CD4-positive, alpha-beta T cell treated with Interleukin-17A for 1 hour (primary cell): ENCODE measurements around the gene OMA1.
"Not testable (repeated sequence)": the region's sequence is repeated elsewhere in the genome, so short reads cannot be mapped to it uniquely, and the experiment has no call there.

Experiments used
- DNase-seq: peaks from one replicate; pipeline ENCODE4 v3.0.0-alpha.2; 2020

Gene OMA1

DNA sequence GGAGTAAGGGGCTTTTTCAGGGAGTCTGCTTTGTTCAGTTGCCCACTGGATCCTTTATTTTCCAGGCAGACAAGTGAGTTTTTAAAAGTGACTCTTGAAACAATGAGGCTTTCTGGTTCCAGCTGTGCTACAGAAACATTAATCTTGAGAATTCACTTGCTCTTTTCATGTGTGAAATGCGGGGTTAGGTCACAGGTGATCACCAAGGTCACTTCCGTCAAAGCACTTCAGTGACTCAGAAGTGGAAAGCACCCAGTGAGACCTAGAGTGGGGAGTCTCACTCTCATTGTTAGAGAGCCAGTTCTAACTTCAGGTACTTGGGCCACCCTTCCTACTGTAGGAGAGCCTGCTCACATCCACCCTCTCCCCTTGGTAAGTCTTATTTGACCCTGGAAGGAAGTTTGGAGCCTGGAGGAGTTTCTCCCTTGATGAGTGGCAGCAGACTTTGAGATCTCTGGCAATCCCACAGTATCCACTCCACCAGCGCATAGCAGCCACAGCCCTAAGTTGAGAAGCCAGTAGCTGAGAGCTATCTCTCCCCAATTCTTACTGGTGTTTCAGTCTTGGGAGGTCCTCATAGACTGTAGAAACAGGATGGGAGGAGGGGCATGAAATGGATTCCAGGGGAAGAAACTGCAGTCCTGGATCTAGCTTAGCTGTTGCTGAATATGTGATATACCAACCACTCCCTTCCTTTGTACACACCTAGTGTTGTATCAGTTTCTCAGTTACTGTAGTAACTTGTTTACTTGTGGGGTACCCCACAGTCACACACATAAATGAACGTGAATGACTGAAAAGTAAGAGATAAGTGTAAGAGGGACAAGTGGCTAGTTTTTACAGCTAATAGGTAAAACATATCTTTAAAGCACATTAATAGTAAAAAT, 27.4 kb upstream of the OMA1 start:
- peak; percentile 52 for DNase-seq

DNA sequence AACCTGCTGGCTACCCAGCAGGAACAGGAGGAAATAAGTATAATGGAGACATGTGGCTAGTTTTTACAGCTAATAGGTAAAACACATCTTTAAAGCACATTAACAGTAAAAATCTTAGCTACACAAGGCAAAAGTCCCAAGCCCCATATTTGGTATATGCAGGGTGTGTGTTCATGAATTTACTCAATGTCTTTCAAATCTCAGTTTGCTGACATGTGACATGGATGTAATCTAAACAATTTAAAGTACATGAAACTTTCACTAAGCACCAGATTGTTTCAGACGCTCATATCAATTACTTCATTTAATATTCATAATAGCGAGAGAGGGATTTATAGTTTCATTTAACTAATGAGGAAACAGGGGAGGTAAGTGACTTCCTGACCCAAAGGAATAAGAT, 26.6 kb upstream of the OMA1 start:
- DNase-seq = no peak

DNA sequence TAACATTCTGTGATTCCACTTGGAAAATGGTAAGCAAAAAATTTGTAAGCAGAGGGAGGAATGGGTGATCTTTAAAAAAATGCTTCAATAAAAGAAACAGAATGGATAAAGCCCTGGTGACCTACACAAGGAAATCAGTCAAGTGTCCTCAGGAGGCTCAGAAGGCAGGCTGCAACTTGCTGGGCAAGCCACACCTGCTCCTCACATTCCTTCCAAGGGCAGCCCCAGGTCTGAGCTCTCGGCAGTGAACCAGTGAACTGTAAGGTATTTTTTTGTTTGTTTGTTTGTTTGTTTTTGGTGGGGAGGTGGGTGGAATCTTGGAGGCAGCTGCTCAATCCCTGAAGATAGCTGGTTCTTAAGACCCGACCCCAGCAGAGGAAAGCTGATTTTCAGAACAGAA, 26.2 kb upstream of the OMA1 start:
- no peak for DNase-seq

DNA sequence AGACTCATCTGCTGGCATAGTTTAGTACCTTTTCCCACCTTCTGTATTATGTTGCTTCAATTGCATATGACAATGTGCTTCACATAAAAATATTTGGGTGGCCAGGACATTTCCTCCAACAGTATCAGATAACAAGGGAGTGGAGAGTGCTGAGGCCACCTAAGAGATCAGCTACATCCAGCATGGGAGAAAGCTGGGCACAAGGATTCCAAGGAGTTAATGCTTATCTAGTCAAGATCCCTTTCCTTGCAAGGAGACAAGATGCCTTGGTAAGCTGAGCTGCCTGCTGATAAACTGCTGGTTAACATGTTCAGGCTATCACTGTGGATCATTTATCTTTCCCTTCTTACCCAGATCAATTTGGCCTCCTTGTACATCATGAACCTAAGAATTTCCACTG, 25.1 kb upstream of the OMA1 start:
- no peak for DNase-seq

DNA sequence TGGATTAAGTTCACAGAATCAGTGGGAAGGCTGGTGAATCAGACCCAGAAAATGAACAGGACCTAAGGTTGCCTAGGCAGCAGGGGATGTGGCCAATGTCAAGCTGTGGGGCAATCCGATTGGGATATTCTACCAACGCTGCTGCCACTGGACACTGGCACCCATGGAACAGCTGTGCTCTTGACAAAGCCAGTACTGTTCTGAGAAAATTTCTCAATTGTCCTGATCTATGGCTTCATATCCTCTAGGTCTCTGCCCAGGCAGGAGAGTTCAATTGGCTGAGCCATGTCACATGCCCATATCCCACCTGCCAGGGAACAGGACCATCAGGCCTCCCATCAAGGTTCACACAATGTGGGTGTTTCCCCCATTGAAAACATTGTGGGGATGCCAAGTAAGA, 24.3 kb upstream of the OMA1 start:
- DNase-seq = no peak

DNA sequence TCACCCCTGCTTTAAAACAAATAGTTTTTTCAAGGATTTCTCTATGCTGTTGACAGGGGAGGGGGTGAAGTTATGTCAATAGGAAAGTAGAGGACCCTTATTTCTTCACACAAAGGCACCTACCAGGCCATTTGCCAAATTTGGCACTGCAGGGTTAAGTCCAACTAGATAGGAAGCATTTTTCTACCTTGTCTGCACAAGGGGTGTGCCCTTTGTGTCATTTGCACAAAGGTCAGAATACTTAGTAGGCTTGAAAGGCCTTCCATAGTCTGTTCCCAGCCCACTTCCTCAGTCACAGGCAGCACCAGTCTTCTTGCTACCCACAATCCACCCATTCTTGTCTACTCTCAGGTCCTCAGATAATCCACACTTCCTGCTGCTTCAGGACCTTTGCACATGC, 23.6 kb upstream of the OMA1 start:
- DNase-seq = no peak

DNA sequence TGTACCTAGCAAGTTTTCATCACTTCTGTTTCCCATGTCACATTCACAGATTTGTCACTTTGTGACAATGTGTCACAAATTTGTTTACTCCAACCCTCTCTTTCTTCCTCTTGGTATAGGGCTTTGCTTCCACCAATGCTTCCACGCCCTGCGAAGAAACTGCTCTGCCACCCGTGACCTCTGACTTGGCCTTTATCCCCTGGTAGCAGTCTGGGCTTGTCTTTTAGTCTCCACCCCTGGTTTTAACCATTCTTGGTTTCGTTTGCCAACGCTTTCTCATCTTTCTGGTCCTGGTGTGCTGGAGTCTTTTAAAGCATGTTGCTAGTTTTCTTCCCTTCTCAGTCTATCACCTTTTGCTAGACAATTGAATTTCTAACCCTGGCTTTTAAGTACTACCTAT, 22.4 kb upstream of the OMA1 start:
- no peak for DNase-seq

DNA sequence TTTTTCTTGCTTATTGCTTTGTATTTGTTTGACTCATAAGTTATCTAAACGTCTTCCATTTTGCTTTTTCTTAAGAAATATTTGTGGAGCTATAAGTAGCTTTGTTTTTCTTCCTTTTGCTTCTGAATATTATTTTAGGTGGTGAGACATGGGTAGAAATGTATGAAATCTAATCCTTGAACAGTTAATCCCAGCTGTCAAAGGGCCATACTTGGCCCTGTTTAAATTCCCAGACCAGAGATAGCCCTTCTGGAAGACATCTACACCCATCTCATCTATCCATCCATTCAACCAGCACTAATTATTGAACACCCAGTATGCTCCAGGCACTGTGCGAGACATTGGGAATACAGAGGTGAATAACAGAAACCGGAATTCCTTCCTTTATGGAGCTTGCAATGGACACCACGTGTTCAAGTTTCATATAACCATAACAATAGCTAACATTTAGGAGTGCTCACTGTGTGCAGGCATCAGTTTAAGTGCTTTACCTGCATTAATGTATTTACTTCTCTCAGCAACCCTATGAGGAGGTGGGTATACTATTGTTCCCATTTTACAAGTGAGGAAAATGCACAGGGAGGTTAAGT, 21.8 kb upstream of the OMA1 start:
- no peak for DNase-seq

DNA sequence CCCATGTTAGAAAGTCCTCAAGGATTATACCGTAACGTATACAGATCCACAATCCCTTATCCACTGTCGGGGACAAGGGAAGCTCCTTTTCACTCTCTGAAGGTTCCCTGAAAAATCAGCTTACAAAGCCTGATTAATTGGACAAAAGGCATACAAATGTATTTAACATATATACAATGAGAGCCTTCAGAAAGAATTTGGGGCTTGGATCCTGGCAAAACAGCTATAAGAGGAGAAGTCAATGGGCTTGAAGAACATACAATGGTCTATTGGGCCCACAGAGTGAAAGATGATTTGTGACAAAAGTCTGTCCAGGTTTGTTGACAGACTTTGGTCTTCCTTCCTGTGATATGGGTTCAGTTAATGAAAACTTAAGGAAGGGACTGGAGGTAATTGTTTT, 19.8 kb upstream of the OMA1 start:
- DNase-seq = no peak

DNA sequence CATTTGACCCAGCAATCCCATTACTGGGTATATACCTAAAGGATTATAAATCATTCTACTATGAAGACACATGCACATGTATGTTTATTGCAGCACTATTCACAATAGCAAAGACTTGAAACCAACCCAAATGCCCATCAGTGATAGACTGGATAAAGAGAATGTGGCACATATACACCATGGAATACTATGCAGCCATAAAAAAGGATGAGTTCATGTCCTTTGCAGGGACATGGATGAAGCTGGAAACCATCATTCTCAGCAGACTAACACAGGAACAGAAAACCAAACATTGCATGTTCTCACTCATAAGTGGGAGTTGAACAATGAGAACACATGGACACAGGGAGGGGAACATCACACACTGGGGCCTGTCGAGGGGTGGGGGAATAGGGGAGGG, 17.2 kb upstream of the OMA1 start:
- not testable (repeated sequence) for DNase-seq

DNA sequence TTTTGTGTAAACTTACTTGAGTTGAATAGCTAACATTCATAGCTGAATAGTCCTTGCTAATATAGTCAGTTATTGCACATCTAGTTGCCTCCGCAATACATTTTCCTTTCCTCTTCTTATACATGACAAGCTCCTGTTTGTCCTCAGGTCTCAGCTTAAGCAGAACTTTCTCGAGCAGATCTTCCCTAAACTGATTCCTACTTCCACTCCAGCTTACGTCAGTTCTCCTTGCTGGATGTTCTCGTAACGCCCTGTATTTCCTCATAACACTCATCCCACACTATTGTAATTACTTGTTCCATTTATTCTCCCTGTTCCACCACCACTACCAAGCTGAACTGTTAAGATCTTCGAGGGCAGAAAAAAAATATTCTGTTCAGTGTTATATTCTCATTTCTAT, 15.1 kb upstream of the OMA1 start:
- no peak for DNase-seq

DNA sequence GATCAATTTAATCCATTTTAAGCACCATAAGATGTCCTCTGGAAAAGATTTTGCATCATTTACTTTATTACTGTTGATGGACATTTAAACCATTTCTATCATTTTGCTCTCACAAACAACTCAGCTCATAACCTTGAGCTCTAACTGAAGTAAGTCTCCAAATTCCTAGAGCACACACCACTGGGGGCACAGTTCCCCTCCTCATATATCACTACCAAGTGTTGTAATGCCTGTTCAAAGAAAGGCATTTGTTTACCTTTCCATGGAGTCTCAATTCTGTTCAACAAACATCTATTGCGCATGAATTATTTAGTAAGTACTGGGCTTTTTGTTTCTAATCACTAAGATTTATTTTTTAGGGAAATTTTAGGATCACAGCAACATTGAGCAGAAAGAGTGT, 8.9 kb upstream of the OMA1 start:
- no peak for DNase-seq

DNA sequence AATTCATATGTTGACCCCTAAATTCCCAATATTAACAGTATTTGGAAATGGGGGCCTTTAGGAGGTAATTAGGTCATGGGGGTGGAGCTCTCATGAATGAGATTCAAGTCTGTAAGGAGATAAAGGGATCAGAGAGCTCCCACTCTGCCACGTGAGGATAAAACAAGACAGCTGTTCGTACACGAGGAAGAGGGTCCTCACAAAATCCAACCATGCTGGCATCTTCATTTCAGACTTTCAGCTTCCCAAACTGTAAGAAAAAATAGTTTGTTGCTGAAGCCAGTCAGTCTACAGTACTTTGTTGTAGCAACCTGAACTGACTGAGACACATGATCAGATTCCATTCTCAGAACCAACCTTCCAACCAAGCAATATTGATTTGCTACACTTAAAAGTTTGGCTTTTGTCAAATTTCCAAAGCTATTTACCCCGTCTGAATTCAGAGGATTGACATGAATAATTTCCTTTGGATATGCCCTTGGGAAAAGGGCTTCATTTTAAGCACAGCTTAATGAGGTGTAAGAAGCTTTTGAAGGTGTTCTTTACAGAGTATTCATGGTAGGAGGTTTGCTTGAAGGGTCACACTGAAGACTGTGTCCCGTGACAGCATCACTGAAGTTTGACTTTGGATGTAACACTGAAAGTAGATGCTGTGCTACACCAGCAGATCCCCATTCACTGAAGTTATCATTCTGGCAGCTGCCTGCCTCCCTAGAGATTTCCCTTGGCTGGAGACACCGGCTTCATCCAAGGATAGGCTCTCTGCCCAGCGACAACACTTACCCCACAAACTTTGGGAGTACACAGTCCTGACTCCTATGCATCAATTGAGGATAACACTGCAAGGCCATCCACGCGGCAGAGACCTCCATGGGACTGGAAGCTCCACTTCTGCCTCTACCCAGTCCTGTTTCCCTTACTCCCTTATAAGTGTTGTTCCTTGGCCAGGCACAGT, 4.9 kb upstream of the OMA1 start:
- no peak for DNase-seq

DNA sequence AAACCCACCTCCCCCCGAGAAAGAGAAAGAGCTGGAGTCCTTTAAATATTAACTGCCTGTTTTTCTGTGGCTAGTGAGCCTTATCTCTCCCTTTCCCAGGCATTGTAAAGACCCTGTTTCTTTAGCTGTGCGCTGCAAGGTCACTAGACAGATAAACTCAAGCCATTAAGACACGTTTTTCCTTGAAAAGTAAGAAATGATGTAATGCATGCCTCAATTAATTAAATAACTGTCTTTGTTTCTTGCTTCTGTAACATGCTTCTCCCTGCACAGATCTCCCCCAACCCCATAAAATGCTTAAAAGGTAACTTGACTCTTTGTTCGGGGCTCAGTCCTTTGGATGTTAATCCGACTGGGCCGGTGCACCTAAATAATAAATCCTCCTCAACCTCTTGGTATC, 2.8 kb upstream of the OMA1 start:
- not testable (repeated sequence) for DNase-seq

DNA sequence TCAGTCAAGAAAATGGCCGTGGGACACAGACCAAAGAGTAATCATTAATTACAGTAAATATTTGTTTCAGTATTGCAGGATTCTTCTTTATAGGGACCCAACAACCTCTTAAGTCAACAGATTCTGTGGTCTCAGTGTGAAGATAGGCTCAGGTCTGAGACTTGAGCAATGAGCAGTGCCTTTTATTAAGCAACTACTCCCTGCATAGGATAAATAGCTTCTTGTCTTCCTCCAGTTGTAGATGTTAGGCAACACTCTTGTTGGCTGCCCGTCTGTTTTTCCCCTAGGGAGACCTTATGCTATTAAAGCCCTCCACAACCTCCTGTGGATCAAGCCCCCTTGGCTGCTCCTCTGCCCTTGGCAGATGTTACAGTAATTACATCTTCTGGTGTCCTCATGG, 1.8 kb upstream of the OMA1 start:
- no peak for DNase-seq

DNA sequence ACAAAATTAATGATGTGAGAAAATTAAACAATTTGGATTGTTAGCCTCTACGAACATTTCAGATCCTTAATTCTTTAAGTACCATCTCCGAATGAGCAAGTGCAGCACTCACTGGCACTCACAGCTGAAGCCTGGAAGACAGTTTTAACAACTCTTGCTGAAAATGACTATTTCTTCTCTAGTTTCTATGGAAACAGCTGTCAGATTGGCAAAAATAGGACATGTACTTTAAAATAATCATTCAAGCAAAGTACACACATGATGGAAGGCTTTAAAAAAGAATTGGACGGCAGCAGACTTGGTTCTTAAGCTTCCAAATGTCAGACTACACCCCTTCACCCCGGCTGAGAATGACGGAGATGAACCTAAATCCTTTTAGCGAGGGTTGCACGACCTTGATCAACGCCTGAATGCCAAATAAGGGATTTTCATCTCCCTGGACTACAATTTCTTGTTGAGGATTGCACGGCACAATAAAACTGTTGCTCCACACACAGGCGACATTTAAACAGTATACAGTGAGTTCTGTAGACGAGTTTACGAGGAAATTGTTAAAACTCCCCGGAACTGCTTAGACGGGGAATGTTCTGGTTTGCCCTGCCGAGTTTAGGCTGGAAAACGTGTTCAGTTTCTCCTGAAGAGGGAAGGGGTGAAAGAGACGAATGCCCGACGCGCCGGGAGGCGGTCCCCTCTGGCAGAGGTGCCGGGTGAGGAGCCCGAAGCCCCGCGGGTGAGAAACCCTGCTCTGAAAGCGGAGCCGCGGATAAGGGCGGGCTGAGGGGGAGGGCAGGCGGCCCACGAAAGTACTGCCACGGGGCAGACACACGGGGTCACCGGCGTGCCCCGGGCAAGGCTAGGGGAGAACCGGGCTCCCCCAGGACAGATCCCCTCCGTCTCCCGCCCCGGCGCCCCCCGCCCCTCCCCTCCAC, 671 bp downstream of the OMA1 start:
- peak; percentile 82 for DNase-seq

DNA sequence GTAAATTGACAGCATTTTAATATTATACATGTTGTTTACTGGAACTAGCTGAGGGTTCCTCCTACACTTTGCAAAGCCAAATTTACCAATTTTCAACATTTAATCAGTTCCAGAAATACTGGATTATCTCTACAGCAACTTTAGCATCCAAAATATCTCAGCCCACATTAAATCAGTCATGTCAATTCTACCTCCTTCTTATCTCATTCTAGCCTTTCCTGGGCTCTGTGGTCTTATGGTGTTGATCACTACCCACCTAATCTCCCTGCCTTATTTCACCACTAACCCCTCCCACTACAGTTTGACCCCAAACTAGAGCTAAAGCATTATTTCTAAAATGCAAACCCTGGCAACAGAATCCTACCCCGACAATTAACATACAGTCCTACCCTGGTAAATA, 3.3 kb downstream of the OMA1 start:
- DNase-seq = no peak

DNA sequence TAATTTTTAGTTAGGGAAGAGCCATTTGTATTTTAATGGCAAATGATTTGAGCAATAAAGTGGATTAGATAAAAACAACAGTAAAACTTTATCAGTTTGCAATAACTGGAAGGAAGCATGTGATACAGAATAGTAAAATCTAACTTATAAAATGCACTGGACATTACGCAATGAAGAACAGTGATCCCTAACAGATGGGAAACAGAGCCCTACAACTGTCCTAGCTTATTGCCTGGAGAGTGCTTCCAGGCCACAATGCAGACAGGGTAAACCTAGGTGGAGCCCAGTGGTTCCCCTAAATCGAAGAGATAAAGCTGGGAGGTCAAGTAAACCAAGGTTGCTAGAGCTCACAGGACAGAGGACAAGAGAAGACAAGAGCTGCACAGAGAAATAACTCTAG, 7.0 kb downstream of the OMA1 start:
- DNase-seq = no peak

DNA sequence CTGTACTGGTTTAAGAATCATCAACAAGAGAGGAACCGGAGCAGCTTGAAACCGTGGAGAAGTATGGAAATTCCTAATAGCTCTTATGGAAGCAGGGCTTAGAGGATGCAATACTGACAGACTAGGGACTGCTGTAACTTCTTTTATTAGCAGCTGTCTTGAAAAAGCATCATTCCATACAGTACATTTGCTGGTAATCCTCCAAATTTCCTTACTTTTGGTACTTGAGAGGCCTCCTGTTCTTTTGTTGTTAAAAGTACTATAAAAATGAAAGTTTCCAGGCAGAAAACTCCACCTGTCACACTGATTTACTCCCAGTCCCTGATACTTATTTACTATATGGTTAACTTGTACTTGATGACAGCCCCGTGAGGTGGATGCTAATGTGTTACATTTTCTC, 7.7 kb downstream of the OMA1 start:
- no peak for DNase-seq

DNA sequence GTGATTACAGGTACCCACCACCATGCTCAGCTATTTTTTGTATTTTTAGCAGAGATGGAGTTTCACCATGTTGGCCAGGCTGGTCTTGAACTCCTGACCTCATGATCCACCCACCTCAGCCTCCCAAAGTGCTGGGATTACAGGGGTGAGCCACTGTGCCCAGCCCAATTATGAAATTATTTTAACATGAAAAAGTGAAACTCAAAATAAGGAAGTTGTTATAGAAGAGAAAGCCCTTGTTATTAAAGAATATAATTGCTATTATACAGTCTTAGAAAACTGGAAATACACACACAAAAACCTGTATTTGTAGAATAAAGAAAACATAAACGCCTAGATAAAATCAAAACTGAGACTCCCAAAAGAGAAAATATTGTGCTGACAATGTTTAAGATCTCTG, 14.7 kb downstream of the OMA1 start:
- DNase-seq = not testable (repeated sequence)

DNA sequence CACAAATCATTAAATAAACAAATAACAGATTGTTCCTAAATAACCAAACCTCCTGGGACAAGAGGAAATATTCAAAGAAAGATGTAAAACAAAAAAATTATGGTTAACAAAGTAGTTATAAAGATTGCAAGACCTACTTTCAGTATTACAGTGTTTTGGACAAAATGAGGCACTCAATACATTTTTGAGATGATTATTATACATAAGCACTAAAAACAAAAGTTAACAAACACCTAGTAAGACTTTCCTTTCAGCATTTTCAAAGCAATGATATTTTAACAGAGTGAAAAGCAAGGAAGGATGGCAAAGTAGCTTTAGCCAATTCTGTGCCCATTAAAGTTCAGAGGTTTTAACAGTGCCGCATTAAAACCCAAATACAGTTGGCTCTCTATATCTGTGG, 17.2 kb downstream of the OMA1 start:
- DNase-seq = no peak

DNA sequence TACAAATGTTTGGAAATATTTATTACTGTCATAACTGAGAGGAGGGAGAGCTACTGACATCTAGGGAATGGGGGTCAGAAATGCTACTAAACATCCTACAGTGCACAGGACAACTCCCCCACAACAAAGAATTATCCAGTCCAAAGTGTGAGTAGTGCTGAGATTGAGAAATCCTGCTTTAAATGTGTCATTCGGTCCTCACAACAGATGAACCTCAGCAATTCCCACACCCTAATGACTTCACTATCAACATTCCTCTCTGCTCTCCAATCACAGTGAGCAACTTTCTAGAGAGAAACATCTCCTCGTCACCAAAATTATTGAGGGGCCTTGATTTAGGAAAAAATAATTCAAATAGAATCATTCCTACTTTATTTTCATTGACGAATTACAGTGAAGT, 18.0 kb downstream of the OMA1 start:
- DNase-seq = no peak
